GM21515 (cell line): ENCODE results near the gene ACTR3.

Experiments used
- ATAC-seq: cut with Tn5 transposase; IDR thresholded peaks from one replicate; pipeline ENCODE4 v1.9.1; 2021; ENCODE audit not compliant: unreplicated experiment

The ACTR3 gene

DNA sequence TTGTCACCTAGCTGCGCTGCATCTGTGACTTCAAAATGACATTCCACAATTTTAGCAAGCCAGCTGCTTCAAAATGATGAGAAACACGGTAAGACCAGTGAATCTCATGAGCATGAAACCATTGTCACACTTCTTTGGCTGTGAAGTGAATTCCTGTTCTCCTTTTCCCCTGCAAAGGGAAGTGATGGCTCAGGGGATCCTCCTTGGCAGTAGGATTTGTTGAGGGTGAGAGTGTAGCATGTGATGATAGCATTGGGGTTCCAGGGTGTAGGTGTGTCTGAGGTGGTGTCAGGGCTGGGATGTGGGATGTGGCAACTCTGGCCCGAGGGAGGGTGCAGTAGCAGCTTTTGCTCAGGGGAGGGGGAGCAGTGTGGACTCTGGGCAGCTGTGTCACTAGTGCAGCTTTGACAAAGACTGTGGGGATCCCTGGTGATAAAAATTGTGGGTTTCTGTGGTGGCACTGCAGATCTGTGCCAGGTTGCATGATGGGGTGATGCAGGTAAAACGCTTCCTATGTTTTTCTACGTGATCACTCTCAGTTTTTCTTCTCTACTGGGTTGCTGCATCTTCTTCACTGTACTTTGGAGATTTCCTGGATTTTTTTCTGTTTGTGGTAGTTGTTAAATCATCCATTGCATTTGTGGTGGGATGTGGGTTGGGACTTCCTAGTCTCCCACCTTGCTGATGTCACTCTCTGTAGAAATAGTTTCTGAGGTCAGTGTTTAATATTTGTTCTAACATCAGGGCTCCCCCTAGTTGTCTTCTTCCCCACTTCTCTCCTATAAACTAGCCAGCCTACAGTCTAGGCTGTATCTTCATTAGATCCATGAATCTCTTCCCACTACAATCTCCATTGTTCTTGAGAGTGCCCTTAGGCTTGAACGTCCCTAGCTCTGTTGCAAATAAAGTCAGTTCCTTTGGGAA, 107.0 kb downstream of the ACTR3 start:
- ATAC-seq: no peak

DNA sequence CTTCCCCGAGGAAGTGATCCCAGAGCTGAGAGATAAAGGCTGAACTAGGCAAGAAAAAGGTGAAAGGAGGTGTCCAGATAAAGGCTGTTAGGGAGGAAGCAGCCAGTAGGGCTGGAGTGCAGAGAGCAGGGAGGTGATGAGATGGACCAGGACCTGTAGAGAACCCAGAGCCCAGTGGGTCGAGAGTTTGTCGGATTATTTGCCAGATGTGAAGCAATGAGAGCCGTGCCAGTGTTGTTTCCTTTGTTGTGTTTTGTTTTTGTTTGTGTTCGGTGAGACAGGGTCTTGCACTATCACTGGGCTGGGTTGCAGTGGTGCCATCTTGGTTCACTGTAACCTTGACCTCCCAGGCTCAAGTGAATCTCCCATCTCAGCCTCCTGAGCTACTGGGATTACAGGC, 111.3 kb downstream of the ACTR3 start:
- no peak for ATAC-seq

DNA sequence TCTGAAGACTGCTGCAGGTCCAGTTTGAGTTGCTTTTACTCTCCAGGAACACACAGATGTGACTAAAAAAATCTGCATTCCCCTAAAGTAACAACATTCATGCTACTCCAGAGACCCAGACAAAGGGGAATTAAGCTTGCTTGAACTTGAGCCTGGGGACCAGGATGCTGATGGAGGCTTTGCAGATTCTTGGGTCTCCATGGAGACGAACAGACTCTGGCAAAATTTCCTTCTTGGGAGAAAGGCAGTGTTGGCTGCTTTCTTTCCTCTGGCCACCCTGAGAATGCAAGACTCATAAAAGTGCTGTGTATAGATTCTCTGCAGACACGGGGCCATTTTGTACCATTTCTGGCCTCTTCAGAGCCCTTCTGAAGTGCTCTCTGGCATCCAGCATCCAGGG, 112.0 kb downstream of the ACTR3 start:
- ATAC-seq: no peak

DNA sequence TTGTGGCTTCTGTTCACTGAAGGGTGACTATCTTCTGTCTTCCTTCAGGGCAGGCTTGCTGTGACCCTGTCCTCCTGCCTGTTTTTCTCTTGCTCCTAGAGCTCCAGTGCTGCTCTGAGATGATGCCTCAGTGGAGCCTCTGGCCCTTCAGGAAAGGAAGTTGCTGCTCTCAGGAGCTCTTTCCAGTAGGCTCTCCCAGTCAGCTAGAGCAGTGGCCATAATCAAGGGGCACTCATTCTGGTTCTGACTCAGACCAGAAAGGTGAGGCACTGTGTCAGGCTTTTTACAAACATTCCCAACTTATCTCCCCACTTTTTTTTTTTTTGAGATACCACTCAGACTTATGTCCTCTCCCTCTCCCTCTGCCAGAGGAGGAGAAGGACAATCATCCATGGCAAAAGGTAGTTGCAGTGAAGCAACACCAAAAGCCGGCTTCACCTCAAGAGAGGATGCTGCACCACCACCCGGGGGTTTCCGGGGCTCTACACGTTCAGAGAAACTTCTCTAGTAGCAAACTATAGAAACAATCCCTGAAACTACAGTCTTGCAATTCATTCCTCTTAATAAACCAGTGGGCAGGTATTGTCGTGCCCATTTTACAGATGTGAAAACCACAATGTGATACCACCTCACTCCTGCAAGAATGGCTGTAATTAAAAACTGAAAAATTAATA, 115.4 kb downstream of the ACTR3 start:
- no peak for ATAC-seq

DNA sequence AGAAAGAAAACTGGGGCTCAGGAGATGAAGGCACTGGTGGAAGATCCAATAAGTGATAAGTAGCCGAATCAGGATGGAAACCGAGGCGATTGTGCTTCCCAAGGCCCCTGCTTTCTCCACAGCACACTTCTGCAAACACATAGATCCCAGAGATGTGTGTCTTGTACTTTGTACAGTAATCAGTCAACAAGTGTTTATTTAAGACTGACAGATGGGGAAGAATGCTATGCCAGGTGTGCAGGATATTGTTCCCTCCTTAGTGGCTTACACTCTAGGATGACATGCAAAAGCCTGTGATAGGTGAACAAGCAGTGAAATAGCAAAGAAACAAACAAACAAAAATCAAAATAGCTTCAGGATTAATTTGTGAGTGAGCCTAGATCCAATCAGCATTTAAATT, 116.6 kb downstream of the ACTR3 start:
- ATAC-seq: no peak

DNA sequence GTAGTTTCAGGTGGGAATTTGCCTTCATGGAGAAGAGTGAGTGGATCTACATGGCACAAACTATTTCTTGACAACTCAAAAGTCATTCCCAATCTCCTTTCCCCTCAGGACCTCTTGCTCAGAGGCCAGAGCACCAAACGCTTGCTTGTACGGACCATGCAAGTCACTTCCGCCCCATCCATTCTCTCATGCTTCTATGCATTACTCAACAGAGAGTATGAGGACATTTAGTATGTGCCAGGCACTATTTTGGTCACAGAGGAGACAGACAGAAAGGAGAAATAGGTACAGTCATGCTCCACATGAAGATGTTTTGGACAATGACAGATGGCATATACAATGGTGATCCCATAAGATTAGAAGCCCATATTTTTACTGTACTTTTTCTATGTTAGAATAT, 117.5 kb downstream of the ACTR3 start:
- no peak for ATAC-seq

DNA sequence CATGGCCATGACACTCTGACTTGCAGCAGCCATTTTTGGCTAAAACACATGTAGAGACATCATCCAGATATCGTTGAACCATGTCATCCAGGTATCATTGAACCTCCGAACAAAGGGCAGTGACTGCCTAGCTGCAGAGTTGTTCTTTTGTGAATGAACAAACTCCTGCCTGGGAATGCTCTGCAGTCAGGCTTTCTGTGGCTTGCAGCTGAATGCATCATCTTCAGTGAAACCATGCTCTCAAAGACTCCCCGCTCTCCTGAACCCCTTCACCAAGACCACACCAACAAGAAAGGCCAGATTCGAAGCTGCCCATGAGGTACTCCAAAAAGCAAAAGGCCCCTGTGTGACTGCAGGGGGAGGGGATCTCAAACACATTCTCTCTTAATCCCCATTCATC, 118.8 kb downstream of the ACTR3 start:
- no peak for ATAC-seq

DNA sequence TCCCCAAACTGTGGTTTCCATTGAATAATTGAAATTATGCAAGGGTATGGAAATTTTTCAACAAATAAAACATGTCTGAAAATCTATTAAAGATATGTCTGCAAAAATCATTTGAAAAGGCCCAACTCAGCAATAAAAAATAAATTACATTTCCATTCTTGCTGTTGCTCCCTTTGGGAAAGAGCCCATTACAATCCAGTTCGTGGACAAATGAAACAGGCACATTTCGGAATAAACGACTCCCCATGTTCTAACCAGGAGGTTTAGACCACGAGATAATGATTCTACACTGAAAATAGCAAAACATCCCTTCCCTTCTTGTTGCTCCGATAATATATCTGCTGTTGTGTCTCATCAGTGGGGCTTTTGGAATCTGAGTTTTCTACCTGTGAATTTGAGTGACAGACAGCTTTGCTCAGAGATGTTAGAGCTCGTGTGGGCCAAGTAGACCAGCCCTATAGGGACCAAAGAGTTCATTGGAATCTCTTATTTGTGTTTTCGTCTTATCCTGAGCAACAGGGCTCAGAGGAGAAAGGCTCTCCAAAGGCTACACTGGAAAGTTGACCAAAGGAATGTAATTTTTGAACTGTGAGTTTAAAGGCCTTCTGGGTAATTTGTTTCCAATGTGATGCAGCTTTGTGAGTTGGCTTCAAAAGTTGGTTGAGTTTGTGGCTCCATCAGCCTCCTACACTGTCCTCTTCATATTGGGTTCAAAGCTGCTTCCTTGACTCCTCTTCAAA, 119.5 kb downstream of the ACTR3 start:
- ATAC-seq: no peak

DNA sequence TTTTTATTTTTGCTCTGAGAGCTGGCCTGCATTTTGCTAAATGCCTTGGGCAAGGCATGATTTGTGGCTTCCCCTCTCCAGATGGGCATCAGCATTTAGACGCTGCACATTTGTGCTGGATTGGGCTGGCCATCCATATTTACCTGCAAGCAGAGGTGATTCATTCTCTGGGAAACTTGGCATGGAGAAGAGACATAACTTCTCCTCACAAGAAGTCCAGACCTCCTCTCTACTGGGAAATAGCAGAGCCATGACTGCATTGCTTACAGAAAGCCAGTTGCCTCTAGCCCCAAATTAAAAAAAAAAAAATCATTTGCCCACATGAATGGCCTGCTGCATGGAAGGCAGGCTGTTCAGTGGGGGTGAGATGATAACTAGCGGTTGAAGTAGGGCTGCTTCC, 120.1 kb downstream of the ACTR3 start:
- ATAC-seq: no peak

DNA sequence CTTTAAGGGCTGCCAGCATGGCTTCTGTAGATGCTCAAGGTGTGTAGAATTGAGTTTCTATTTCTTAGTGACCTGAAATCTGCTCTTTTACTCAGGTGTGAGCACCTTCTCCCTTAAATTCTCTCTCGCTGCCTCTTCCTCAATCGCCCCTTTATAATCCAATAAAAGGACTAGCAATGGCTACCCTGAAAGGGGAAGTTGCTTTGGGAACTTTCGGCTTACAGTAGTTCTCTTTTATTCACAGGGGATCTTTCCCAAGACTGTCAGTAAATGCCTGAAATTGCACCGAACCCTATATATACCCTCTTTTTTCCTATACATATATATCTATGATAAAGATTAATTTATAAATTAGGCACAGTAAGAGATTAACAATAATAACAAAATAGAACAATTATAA, 121.8 kb downstream of the ACTR3 start:
- ATAC-seq: no peak
